Measurements from ENCODE around the gene TAMALIN.

DNA sequence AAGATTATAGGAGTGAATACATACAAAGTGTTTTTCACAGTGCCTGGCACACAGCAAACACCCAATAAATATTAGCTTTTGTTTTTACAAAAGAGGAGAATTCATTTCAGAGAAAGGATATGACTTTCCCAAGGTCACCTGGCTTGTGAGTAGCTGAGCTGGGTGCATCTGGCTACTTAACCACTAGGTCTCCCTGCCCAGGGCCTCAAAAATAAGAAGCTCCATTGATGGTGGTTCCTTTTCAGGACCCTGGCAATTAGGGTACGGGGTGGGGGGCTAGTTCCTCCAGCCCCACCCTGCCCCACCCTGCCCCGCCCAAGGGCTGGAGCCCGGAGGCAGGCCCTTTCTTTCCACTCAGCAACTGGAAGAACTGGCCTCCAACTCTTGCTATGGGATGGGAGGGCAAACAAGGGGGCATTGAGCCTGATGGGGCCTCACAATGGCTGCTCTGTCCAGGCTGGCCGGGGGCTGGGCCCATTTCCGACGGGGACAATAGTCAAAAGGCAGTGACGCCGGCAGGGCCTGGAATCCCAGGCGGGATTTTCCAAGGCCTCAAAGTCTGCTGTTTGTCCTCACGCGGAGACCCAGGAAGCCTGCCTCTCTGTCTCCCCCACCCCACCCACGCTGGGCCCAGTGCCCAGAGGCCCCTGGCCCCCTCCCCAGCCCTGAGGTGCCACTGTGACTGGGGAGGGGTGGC is 54.9 kb downstream of the TAMALIN start:
- TF ChIP-seq, protein P1, sequence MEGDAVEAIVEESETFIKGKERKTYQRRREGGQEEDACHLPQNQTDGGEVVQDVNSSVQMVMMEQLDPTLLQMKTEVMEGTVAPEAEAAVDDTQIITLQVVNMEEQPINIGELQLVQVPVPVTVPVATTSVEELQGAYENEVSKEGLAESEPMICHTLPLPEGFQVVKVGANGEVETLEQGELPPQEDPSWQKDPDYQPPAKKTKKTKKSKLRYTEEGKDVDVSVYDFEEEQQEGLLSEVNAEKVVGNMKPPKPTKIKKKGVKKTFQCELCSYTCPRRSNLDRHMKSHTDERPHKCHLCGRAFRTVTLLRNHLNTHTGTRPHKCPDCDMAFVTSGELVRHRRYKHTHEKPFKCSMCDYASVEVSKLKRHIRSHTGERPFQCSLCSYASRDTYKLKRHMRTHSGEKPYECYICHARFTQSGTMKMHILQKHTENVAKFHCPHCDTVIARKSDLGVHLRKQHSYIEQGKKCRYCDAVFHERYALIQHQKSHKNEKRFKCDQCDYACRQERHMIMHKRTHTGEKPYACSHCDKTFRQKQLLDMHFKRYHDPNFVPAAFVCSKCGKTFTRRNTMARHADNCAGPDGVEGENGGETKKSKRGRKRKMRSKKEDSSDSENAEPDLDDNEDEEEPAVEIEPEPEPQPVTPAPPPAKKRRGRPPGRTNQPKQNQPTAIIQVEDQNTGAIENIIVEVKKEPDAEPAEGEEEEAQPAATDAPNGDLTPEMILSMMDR (IDR thresholded peaks at IDR 0.05; ENCODE audit: low read length), result no peak
- no peak for TF ChIP-seq EZH2phosphoT487 (IDR thresholded peaks at IDR 0.05; ENCODE audit: low read length)

Data from MM.1S (cell line).